Stimulated activated CD8-positive, alpha-beta memory T cell treated with anti-CD3 and anti-CD28 coated beads, Interleukin-15, amount 100 ng/mL, for 1 hour (primary cell): ENCODE data around the gene CDH23.

Source experiments
- DNase-seq: peaks from one replicate; pipeline ENCODE4 v3.0.0-alpha.2; 2020; ENCODE audit warnings: low read depth

CDH23 gene

GRCh38 chr10:71711052-71711623 lies 314.4 kb downstream of the CDH23 start:
- no peak for DNase-seq

- DNase-seq: no peak
These were observed 315.4 kb downstream of the CDH23 start for GRCh38 chr10:71712170-71712569.

- DNase-seq: peak; percentile 14
These were observed 315.9 kb downstream of the CDH23 start for GRCh38 chr10:71712572-71713134.

- no peak for DNase-seq
These were observed 316.7 kb downstream of the CDH23 start for GRCh38 chr10:71713135-71714030.

GRCh38 chr10:71714031-71714410 lies 317.3 kb downstream of the CDH23 start:
- DNase-seq: no peak

GRCh38 chr10:71714592-71714991 lies 317.9 kb downstream of the CDH23 start:
- DNase-seq: no peak

GRCh38 chr10:71715026-71715425 lies 318.3 kb downstream of the CDH23 start:
- DNase-seq: no peak

- DNase-seq: no peak
These were observed 319.1 kb downstream of the CDH23 start for GRCh38 chr10:71715860-71716259.

GRCh38 chr10:71716426-71716825 lies 319.7 kb downstream of the CDH23 start:
- no peak for DNase-seq

- DNase-seq: no peak
These were observed 320.3 kb downstream of the CDH23 start for GRCh38 chr10:71717056-71717455.

- DNase-seq: no peak
These were observed 320.8 kb downstream of the CDH23 start for GRCh38 chr10:71717551-71717951.

- no peak for DNase-seq
These were observed 321.5 kb downstream of the CDH23 start for GRCh38 chr10:71718165-71718698.

GRCh38 chr10:71719042-71719441 lies 322.3 kb downstream of the CDH23 start:
- no peak for DNase-seq

GRCh38 chr10:71719464-71720201 lies 322.9 kb downstream of the CDH23 start, which contains the start of gene C10orf105:
Gene C10orf105 (minus strand): TSS chr10:71719778. CDS start chr10:71716337, 3,441 bp downstream.
- no peak for DNase-seq

GRCh38 chr10:71720288-71720687 lies 323.6 kb downstream of the CDH23 start:
- DNase-seq: no peak

GRCh38 chr10:71721313-71721712 lies 324.6 kb downstream of the CDH23 start:
- DNase-seq: no peak

GRCh38 chr10:71722849-71723248 lies 326.1 kb downstream of the CDH23 start:
- DNase-seq: no peak

- no peak for DNase-seq
These were observed 326.6 kb downstream of the CDH23 start for GRCh38 chr10:71723311-71723710.

- DNase-seq: no peak
These were observed 327.8 kb downstream of the CDH23 start for GRCh38 chr10:71724539-71724938.

- DNase-seq: no peak
These were observed 328.5 kb downstream of the CDH23 start for GRCh38 chr10:71725249-71725648.

- DNase-seq: no peak
These were observed 329.4 kb downstream of the CDH23 start for GRCh38 chr10:71725998-71726579.

GRCh38 chr10:71726580-71727104 lies 329.9 kb downstream of the CDH23 start:
- DNase-seq: no peak
